ENCODE data around the gene ANKS1B. TPM values are rescaled to one million over a fixed set of nuclear protein-coding genes. Genes with fewer than 3 reads are reported as not detected.
"Not testable (repeated sequence)": the region's sequence is repeated elsewhere in the genome, so short reads cannot be mapped to it uniquely, and the experiment has no call there.

Gene ANKS1B
- total RNA-seq, 1 donor from 2014 or later, result 65.5 TPM

DNA sequence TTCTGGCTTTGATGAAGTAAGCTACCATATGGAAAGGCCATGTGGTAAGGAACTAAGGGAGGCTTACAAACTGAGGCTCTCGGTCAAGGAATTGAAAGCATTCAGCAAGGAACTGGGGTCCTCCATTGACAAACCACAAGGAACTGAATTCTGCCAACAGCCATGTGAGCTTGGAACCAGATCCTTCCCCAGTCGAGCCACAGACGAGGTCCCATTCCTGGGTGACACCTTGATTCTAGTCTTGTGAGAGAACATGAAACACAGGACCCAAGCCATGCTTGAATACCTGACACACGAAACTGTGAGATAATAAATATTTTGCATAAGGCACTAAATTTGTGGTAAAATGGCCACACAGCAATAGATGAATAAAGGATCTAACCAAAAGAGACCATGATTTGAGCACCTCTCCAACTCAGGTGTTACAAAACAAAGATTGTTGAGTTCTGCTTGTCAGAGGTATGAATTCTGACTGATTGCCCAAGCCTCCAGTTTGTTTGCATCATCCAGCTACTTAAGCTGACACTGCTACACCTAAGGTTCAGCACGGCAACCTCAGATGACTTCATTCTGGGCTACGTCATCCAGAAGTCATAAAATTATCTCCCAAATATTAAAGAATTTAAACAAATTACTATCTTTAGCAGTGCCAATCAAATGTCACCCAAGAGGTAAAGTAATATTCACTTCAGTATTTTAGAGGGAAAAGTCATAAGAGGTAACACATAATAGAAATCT, 277.8 kb downstream of the ANKS1B start:
- DNase-seq (ENCODE audit: low spot score), result no peak

- no peak for DNase-seq (ENCODE audit: low spot score)
These were observed 280.3 kb downstream of the ANKS1B start for GRCh38 chr12:99704458-99704857.

GRCh38 chr12:99704036-99704435, 280.7 kb downstream of the ANKS1B start:
- DNase-seq (ENCODE audit: low spot score), result no peak

- DNase-seq (ENCODE audit: low spot score), result no peak
These were observed 284.7 kb downstream of the ANKS1B start for GRCh38 chr12:99700032-99700431.

DNA sequence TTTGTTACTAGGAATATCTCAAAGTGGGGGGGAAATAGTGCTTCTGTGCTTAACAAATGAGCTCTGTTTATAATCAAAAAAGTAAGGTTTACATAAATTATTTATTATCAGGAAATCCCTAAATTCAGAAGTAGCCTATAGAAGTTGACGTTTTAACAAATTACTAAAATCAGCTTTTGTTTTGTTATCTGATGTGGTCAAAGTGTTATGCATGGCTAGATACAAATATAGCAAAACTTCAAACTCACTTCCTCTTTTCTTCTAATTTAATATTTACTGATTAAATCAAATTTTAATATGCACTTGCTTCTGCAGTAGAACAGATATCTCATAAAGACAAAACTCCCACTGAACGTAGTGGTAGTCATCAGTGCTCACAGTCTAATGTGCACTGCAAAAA, 289.7 kb downstream of the ANKS1B start:
- no peak for DNase-seq (ENCODE audit: low spot score)

GRCh38 chr12:99686142-99686541, 298.6 kb downstream of the ANKS1B start:
- no peak for DNase-seq (ENCODE audit: low spot score)

DNA sequence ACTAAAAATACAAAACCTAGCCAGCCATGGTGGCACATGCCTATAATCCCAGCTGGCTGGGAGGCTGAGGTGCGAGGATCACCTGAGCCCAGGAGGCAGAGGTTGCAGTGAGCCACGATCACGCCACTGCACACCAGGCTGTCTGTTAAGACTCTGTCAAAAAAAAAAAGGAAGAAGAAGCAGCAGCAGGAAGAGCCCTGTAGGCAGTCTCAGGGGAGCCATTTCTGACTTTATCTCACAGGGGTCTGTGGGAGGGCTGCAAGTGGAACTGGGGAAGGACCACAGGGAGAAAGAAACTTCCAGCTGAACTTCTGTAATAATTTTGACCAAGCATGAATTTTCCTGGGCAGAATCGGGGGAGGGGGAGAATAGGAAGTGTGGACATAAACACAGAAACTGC, 304.5 kb downstream of the ANKS1B start:
- no peak for DNase-seq (ENCODE audit: low spot score)

DNA sequence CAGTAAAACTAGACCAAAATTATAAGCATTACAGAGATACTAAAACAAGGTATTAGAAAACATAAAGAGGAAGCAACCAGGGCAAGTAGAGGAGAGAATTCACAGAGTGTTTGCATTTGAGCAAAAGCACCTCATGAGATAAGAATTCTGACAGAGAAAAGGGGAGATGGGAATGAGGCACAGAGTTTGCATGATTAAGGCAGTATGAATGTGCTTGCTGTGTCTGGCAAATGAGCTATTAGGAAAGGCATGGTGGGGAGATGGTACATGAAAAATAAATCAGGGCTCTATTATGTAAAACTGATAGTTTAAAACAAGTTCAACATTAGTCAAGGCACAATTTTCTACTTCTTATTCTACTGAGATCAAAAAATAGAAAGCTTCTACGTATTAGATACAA, 314.1 kb downstream of the ANKS1B start:
- DNase-seq (ENCODE audit: low spot score), result no peak

GRCh38 chr12:99658671-99659349, 325.9 kb downstream of the ANKS1B start:
- peak; percentile 2 for DNase-seq (ENCODE audit: low spot score)

DNA sequence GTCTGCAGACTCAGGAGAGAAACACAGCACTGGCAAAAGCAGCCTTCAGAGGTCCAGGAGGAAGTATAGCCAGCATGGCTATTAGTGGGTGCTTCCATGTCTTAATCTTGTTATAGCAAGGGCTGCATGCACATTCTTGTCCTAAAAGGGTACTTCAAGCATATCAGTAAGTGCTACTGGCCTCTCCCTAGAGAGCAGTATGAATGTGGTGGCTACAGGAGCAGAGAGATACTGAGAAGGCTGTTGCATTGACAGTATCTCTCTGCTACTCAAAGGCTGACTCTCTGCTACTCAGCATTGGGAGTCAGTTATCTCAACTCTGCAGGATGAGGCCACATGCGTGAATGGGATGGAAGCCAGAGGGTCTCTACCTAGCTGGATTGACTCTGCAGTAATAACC, 335.2 kb downstream of the ANKS1B start:
- no peak for DNase-seq (ENCODE audit: low spot score)

DNA sequence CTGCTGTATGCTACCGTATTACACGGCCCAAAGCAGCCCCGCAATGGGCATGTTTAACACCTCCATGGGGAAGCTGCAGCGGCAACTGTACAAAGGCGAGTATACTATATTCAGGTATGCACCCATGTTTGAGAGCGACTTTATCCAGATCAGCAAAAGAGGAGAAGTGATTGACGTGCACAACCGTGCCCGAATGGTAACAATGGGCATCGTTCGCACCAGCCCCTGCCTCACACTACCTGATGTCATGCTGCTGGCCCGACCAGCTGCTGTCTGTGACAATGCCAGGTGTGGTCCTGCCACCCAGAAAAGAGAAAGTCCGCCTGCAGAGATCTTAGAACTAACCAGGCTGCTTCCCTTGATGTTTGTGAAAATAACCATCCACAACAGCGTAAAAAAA, 336.6 kb downstream of the ANKS1B start:
- no peak for DNase-seq (ENCODE audit: low spot score)

- DNase-seq (ENCODE audit: low spot score), result no peak
These were observed 337.3 kb downstream of the ANKS1B start, which contains the start of gene GARIN6 for GRCh38 chr12:99647453-99647852. TSS of gene GARIN6 (plus strand) at chr12:99647753. CDS start at chr12:99648175, 422 bp downstream.

DNA sequence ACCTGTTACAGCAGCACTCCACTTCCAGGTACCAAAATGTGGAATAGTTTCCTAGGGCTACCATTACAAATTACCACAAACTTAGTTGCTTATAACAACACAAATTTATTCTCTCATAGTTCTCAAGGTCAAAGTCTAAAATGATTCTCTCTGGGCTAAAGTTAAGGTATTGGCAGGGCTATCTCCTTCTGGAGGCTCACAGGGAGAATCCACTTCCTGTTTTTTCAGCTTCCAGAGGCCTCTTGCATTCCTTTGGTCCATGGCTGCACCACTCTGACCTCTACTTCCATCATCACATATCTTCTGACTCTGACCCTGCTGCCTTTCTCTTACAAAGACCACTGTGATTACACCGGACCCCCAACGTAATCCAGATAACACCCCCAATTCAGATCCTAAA, 340.1 kb downstream of the ANKS1B start:
- DNase-seq (ENCODE audit: low spot score), result no peak

DNA sequence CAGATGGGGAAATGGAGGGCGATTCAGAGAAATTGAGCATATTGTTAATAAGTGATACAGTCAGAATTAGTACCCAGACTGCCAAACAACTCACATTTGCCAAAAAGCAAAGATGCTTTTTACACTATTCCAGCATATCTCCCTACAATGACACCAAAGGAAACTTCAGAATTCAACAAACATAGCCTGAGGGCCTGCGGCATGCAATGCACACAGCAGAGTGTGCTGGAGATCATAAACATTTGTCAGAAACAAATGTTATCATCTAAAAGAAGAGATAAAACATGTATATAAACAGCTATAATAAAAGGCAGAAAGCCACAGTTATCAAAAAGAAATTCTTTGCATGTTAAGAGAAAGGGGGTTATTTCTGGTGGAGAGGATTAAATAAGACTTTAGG, 357.3 kb downstream of the ANKS1B start:
- DNase-seq (ENCODE audit: low spot score), result no peak

DNA sequence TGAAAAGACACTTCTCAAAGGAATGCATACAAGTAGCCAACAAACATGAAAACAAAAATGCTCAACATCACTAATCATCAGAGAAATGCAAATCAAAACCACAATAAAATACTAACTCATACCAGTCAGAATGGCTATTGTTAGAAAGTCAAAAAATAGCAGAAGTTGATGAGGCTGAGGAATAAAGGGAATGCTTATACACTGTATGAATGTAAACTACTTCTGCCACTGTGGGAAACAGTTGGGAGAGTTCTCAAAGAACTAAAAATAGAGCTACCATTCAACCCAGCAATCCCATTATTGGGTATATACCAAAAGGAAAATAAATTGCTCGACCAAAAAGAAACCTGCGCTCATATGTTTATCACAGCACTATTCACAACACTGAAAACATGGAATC, 360.1 kb downstream of the ANKS1B start:
- not testable (repeated sequence) for DNase-seq (ENCODE audit: low spot score)

- DNase-seq (ENCODE audit: low spot score), result no peak
These were observed 364.6 kb downstream of the ANKS1B start for GRCh38 chr12:99620159-99620479.

- DNase-seq (ENCODE audit: low spot score), result no peak
These were observed 365.2 kb downstream of the ANKS1B start for GRCh38 chr12:99619389-99620158.

GRCh38 chr12:99618657-99619056, 366.1 kb downstream of the ANKS1B start:
- no peak for DNase-seq (ENCODE audit: low spot score)

DNA sequence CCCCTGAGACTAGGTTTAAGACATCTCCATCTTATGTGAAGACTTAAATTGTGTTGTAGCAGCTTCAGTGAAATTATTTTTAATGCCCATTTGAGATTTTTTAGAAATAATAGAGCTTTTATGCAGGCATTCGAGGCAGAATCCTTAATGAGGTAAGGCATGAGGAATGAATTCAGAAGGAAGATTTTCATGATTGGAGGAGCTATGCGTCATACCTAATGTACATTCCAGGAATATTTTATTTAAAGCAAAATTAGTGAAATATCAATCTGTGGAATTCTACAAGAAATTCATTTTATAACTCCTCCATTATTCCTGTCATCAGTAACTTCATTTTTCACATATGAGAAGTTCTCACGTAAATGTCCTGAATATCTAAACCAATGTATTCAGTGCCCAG, 373.1 kb downstream of the ANKS1B start:
- no peak for DNase-seq (ENCODE audit: low spot score)

DNA sequence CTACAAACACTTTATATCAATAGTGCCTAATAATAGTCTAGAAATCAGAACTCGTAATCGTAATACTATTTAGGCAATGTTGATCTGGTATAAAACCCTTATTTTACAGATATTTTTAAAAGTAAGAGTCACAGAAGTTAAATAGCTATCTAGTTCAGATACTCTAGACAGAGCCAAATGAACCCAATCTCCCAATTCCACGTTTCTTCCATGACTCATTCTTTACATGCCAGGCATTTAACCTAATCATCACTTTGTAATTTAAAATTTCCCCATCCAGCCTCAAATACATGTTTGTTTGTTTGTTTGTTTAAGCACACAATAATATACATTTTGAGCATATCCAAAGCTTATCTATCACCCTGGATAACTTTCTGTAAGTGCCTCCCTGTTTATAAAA, 373.6 kb downstream of the ANKS1B start:
- DNase-seq (ENCODE audit: low spot score), result no peak

- no peak for DNase-seq (ENCODE audit: low spot score)
These were observed 375.1 kb downstream of the ANKS1B start for GRCh38 chr12:99609455-99610181.

- no peak for DNase-seq (ENCODE audit: low spot score)
These were observed 384.3 kb downstream of the ANKS1B start for GRCh38 chr12:99600388-99600787.
